ENCODE measurements around the gene MAPKAP1.

DNA sequence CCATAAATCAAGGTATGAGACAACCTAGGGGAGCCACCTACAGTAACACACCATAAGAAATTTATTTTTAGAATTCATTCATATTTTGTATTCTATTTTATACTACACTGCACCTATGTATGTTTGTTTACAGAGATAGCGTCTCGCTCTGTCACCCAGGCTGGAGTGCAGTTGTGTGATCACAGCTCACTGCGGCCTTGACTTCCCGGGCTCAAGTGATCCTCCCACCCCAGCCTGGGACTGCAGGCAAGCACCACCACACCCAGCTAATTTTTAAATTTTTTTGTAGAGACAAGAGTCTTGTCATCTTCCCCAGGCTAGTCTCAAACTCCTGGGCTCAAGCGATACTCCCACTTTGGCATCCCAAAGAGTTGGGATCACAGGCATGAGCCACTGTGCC lies 25.4 kb downstream of the MAPKAP1 start:
- TF ChIP-seq GATA2 (IDR thresholded peaks at IDR 0.05; ENCODE audit: low read depth, low read length) (no peak), GATA3 (IDR thresholded peaks at IDR 0.05; ENCODE audit: low read depth, low read length) (no peak)

Data from SH-SY5Y (cell line).